Omental fat pad (tissue), 4 donors: ENCODE data around the gene ANKLE2. TPM values are rescaled to one million over a fixed set of nuclear protein-coding genes. Genes with fewer than 3 reads are reported as not detected.
A peak's percentile ranks its signal among the peaks of the same experiment; 100 is the strongest.
"Not testable (repeated sequence)": the region's sequence is repeated elsewhere in the genome, so short reads cannot be mapped to it uniquely, and the experiment has no call there.

Source experiments
- ATAC-seq: fragments of 150-250 bp; one replicate; pipeline ENCODE4 v1.9.1; 2016; ENCODE audit warnings: mild to moderate bottlenecking, moderate library complexity; ENCODE audit not compliant: low FRiP score
- DNase-seq: peaks from one replicate; pipeline ENCODE4 v3.0.0-alpha.2; 2019; ENCODE audit warnings: low spot score
- CTCF ChIP-seq, 3 donors: fragments of 450-650 bp; IDR thresholded peaks; one replicate each; pipeline ENCODE4 v1.5.1; 2016 to 2017; ENCODE audit warnings: antibody characterized with exemption in 3 of 3, mild to moderate bottlenecking in 3 of 3, moderate library complexity in 2 of 3
- total RNA-seq, 4 donors: library from RNA; depleted of rRNA; stranded (reverse); fragments of >200 nt; gene quantifications; one replicate each; pipeline ENCODE4 v1.1.0, GENCODE V29; 2016

The ANKLE2 gene
- 100 to 1,000 TPM in 1 of 4 donors, 10 to 100 TPM in 3; 69.0 to 187 (median 76.7) TPM for total RNA-seq

DNA sequence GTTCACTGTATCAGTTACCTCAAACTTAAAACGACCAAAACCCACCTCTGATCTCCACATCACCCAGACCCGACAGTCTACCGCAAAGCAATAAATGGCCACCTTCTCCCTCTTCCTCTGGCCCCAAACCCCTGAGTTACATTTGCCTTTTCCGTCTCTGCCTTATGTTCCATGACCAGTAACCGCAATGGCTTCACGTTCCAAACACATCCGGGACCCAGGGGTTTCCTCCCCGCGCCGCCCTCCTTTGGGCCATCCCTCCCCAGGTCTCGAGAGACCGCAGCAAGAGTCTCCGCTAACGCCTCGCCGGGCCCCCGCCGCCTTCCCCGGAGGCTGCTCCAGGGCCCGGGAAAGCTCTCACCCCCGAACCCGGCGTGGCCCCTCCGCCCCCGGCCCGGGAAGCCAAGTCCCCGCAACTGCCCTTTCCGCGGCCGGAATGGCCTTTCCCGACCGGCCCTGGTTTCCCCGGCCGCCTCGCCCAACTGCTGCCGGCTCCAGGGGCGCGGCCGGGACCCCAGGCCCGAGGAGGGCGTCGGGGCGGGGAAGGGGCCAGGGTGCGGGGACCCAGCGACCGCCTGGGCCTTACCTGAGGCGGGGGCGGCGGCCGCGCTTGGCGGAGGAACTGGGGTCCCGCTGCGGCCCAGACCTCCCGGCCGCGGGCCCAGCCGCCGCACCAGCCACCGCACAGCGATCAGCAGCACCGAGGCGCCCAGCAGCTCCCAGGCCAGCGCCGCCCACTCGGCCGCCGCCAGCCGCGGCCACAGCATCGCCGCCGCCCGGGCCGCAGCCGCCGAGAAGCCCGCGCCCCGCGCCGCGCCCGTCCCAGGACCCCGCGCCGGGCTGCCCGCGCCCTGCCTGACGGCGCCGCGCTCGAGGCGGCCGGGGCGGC, at the start of gene ANKLE2:
TSS of gene ANKLE2 (minus strand) at position 801 of the 889 bp plus-strand sequence. CDS start at position 767, 34 bp downstream.
- ATAC-seq: peak; percentile 49
- TF ChIP-seq CTCF (IDR thresholded peaks at IDR 0.05): no peak
- DNase-seq: no peak

DNA sequence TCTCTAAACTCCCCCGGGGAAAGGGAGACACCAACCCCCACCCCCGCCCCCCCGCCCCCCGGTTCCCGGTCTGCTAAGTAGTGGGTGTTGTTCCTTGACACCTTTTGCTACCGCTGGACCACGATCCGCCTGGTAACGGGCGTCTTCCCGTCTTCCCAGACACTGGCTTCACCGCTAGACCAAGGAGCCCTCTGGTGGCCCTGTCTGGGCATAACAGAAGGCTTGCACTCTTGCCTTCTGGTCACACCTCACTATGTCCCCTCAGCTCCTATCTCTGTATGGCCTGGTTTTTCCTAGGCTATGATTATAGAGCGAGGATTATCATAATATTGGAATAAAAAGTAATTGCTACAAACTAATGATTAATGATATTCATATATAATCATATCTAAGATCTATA, 47.8 kb upstream of the ANKLE2 start:
- not testable (repeated sequence) for DNase-seq, ATAC-seq

DNA sequence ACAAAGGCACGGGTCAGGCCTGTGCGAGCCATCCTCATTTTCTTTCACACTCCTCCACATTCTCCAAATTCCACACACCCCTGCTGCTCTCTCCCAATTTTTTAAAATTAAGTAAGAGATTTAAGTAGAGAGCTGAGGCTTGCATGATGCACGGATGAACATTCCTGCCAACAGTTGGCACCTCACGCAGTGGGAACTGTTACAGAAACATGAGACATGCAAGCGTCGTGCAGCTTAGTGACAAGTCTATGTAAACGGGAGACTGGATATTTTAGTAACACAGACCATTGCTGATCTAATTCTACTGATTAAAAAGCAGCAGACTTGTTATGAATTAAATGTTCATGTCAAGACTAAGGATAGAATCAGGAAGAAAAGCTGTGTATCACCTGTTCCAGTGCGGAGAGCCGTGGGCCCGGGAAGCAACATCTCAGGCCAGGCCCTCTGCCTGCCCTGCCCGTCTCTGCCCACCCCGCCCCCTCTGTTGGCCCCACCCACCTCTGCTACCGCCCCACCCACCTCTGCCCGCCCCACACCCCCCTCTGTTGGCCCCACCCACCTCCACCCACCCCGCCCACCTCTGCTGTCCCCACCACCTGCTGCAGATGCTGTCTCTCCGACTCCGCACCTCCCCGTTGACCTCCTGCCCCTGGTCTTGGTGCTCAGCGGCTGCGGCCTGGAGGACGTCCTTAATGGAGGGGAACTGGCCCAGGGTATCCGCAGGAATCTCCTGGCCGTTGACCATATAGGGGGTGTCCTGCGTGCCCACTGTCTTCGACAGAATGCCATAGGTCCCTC, 45.9 kb upstream of the ANKLE2 start:
- no peak for DNase-seq
- TF ChIP-seq CTCF (IDR thresholded peaks at IDR 0.05): no peak
- ATAC-seq: no peak

DNA sequence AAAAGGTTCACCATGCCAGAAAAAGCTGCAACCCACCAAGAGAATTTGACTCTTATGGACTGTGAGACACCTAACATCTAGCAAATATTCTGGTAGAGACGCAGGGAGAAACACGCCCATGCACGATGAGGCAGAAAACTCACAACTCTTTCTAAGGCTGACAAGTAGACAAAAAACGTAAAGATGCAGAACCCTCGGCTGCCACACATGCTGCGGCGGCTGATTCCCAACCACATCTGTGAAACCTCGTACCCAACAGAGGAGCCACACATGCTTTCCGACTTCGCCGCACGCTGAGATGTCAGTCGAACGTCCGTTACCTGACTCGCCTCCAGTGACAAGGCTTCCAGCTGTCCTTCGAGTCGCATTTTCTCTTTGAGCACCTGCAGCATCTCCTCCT, 45.2 kb upstream of the ANKLE2 start:
- TF ChIP-seq CTCF (IDR thresholded peaks at IDR 0.05): no peak
- ATAC-seq (no peak), DNase-seq (no peak)

DNA sequence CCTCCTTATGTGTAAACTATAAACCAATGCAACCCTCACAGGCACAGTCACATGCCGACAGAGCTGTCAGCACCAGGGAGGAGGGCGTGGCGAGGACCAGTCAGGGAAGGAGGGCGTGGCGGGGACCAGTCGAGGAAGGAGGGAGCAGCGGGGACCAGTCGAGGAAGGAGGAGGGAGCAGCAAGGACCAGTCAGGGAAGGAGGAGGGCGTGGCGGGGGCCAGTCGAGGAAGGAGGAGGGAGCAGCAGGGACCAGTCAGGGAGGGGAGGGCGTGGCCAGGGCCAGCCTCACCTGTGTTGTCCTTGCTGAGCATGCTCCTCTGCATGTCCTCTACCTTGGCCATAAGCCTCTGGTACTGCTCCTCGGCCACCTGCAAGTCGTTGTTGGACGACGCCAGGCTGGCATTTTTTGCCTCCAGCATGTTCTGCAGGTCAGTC, 42.8 kb upstream of the ANKLE2 start:
- DNase-seq: no peak
- no peak for ATAC-seq
- no peak for TF ChIP-seq CTCF (IDR thresholded peaks at IDR 0.05)

DNA sequence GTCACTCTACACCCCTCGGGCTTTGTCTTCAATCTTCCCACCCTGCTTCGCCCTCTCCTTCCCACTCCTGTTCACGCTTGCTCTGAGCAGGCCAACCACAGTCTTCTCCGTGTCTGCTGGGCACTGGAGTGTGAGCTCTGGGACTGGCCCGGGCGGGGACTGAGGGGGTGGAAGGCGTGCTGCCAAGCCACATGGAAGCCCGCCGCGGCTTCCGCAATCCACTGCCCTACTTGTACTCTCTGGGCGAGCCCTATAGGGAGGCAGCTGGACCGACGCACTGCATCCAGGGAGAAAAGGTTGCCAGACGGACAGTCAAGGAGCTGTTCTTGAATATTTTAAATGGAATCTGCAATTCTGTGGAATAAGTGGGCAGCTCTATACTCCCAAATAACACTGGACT, 42.3 kb upstream of the ANKLE2 start:
- DNase-seq: no peak
- no peak for TF ChIP-seq CTCF (IDR thresholded peaks at IDR 0.05)
- no peak for ATAC-seq

- no peak for TF ChIP-seq CTCF (IDR thresholded peaks at IDR 0.05)
- ATAC-seq: no peak
- DNase-seq: no peak
Observed at GRCh38 chr12:132803125-132803524, 41.5 kb upstream of the ANKLE2 start.
